ENCODE data around the gene TMEM119.

The TMEM119 gene

GRCh38 chr12:108615918-108616317, 18.0 kb upstream of the TMEM119 start:
- Histone ChIP-seq H3K9me3 (ENCODE audit: control insufficient read depth, low read length) (no peaks in the 10 kb centered on the region), H3K27ac (ENCODE audit: insufficient read depth, low read length, poor library complexity, severe bottlenecking) (peak overlapping the region; percentile 82), H3K4me1 (ENCODE audit: control insufficient read depth, insufficient read depth, low read length, poor library complexity, severe bottlenecking) (peaks cover 23% of the 10 kb centered on the region), H3K36me3 (ENCODE audit: control insufficient read depth, insufficient read depth, low read length) (peaks cover 10% of the 10 kb centered on the region), H3K4me3 (ENCODE audit: insufficient read depth, low read depth, low read length, poor library complexity, severe bottlenecking) (no peak overlapping the region), H3K27me3 (replicated peaks; ENCODE audit: control insufficient read depth, insufficient read depth, low read length, poor library complexity, severe bottlenecking) (no peaks in the 10 kb centered on the region)
- no peak for DNase-seq

GRCh38 chr12:108614639-108615038, 16.8 kb upstream of the TMEM119 start:
- H3K9me3 ChIP-seq (ENCODE audit: control insufficient read depth, low read length) = no peaks in the 10 kb centered on the region
- H3K36me3 ChIP-seq (ENCODE audit: control insufficient read depth, insufficient read depth, low read length) = peaks cover 1% of the 10 kb centered on the region
- H3K27me3 ChIP-seq (replicated peaks; ENCODE audit: control insufficient read depth, insufficient read depth, low read length, poor library complexity, severe bottlenecking) = no peaks in the 10 kb centered on the region
- no peak overlapping the region for H3K4me3 ChIP-seq (ENCODE audit: insufficient read depth, low read depth, low read length, poor library complexity, severe bottlenecking)
- DNase-seq = no peak
- peaks cover 23% of the 10 kb centered on the region for H3K4me1 ChIP-seq (ENCODE audit: control insufficient read depth, insufficient read depth, low read length, poor library complexity, severe bottlenecking)
- H3K27ac ChIP-seq (ENCODE audit: insufficient read depth, low read length, poor library complexity, severe bottlenecking) = no peak overlapping the region

- no peaks in the 10 kb centered on the region for H3K36me3 ChIP-seq (ENCODE audit: control insufficient read depth, insufficient read depth, low read length)
- peaks cover 23% of the 10 kb centered on the region for H3K4me1 ChIP-seq (ENCODE audit: control insufficient read depth, insufficient read depth, low read length, poor library complexity, severe bottlenecking)
- H3K27ac ChIP-seq (ENCODE audit: insufficient read depth, low read length, poor library complexity, severe bottlenecking) = no peak overlapping the region
- H3K27me3 ChIP-seq (replicated peaks; ENCODE audit: control insufficient read depth, insufficient read depth, low read length, poor library complexity, severe bottlenecking) = no peaks in the 10 kb centered on the region
- no peak overlapping the region for H3K4me3 ChIP-seq (ENCODE audit: insufficient read depth, low read depth, low read length, poor library complexity, severe bottlenecking)
- no peaks in the 10 kb centered on the region for H3K9me3 ChIP-seq (ENCODE audit: control insufficient read depth, low read length)
- DNase-seq = no peak
Observed at GRCh38 chr12:108614041-108614440, 16.2 kb upstream of the TMEM119 start.

GRCh38 chr12:108613548-108613947, 15.7 kb upstream of the TMEM119 start:
- Histone ChIP-seq H3K9me3 (ENCODE audit: control insufficient read depth, low read length) (no peaks in the 10 kb centered on the region), H3K36me3 (ENCODE audit: control insufficient read depth, insufficient read depth, low read length) (no peaks in the 10 kb centered on the region), H3K4me3 (ENCODE audit: insufficient read depth, low read depth, low read length, poor library complexity, severe bottlenecking) (no peak overlapping the region), H3K4me1 (ENCODE audit: control insufficient read depth, insufficient read depth, low read length, poor library complexity, severe bottlenecking) (peaks cover 20% of the 10 kb centered on the region), H3K27me3 (replicated peaks; ENCODE audit: control insufficient read depth, insufficient read depth, low read length, poor library complexity, severe bottlenecking) (no peaks in the 10 kb centered on the region), H3K27ac (ENCODE audit: insufficient read depth, low read length, poor library complexity, severe bottlenecking) (no peak overlapping the region)
- DNase-seq = no peak

- H3K27ac ChIP-seq (ENCODE audit: insufficient read depth, low read length, poor library complexity, severe bottlenecking) = no peak overlapping the region
- DNase-seq = no peak
Observed at GRCh38 chr12:108612788-108613282, 15.0 kb upstream of the TMEM119 start.

GRCh38 chr12:108611884-108612415, 14.1 kb upstream of the TMEM119 start:
- no peaks in the 10 kb centered on the region for H3K9me3 ChIP-seq (ENCODE audit: control insufficient read depth, low read length)
- peaks cover 6% of the 10 kb centered on the region for H3K4me1 ChIP-seq (ENCODE audit: control insufficient read depth, insufficient read depth, low read length, poor library complexity, severe bottlenecking)
- peak; percentile 24 to 38 (median 36) for DNase-seq
- H3K4me3 ChIP-seq (ENCODE audit: insufficient read depth, low read depth, low read length, poor library complexity, severe bottlenecking) = no peak overlapping the region
- H3K27me3 ChIP-seq (replicated peaks; ENCODE audit: control insufficient read depth, insufficient read depth, low read length, poor library complexity, severe bottlenecking) = no peaks in the 10 kb centered on the region
- H3K36me3 ChIP-seq (ENCODE audit: control insufficient read depth, insufficient read depth, low read length) = no peaks in the 10 kb centered on the region
- H3K27ac ChIP-seq (ENCODE audit: insufficient read depth, low read length, poor library complexity, severe bottlenecking) = no peak overlapping the region

More at GRCh38 chr12:108612788-108613282, 15.0 kb upstream of the TMEM119 start:
- no peaks in the 10 kb centered on the region for H3K27me3 ChIP-seq (replicated peaks; ENCODE audit: control insufficient read depth, insufficient read depth, low read length, poor library complexity, severe bottlenecking)
- H3K36me3 ChIP-seq (ENCODE audit: control insufficient read depth, insufficient read depth, low read length) = no peaks in the 10 kb centered on the region
- H3K9me3 ChIP-seq (ENCODE audit: control insufficient read depth, low read length) = no peaks in the 10 kb centered on the region
- H3K4me1 ChIP-seq (ENCODE audit: control insufficient read depth, insufficient read depth, low read length, poor library complexity, severe bottlenecking) = peaks cover 15% of the 10 kb centered on the region
- no peak overlapping the region for H3K4me3 ChIP-seq (ENCODE audit: insufficient read depth, low read depth, low read length, poor library complexity, severe bottlenecking)

- no peaks in the 10 kb centered on the region for H3K4me1 ChIP-seq (ENCODE audit: control insufficient read depth, insufficient read depth, low read length, poor library complexity, severe bottlenecking)
- no peaks in the 10 kb centered on the region for H3K27me3 ChIP-seq (replicated peaks; ENCODE audit: control insufficient read depth, insufficient read depth, low read length, poor library complexity, severe bottlenecking)
- no peak for DNase-seq
- H3K36me3 ChIP-seq (ENCODE audit: control insufficient read depth, insufficient read depth, low read length) = no peaks in the 10 kb centered on the region
- H3K27ac ChIP-seq (ENCODE audit: insufficient read depth, low read length, poor library complexity, severe bottlenecking) = no peak overlapping the region
- no peak overlapping the region for H3K4me3 ChIP-seq (ENCODE audit: insufficient read depth, low read depth, low read length, poor library complexity, severe bottlenecking)
- no peaks in the 10 kb centered on the region for H3K9me3 ChIP-seq (ENCODE audit: control insufficient read depth, low read length)
Observed at GRCh38 chr12:108610856-108611605, 13.1 kb upstream of the TMEM119 start.

- DNase-seq = no peak
- H3K27me3 ChIP-seq (replicated peaks; ENCODE audit: control insufficient read depth, insufficient read depth, low read length, poor library complexity, severe bottlenecking) = no peaks in the 10 kb centered on the region
- H3K36me3 ChIP-seq (ENCODE audit: control insufficient read depth, insufficient read depth, low read length) = no peaks in the 10 kb centered on the region
- no peak overlapping the region for H3K27ac ChIP-seq (ENCODE audit: insufficient read depth, low read length, poor library complexity, severe bottlenecking)
- no peaks in the 10 kb centered on the region for H3K4me1 ChIP-seq (ENCODE audit: control insufficient read depth, insufficient read depth, low read length, poor library complexity, severe bottlenecking)
- no peak overlapping the region for H3K4me3 ChIP-seq (ENCODE audit: insufficient read depth, low read depth, low read length, poor library complexity, severe bottlenecking)
- H3K9me3 ChIP-seq (ENCODE audit: control insufficient read depth, low read length) = no peaks in the 10 kb centered on the region
Observed at GRCh38 chr12:108610336-108610815, 12.5 kb upstream of the TMEM119 start.

GRCh38 chr12:108609537-108610335, 11.9 kb upstream of the TMEM119 start:
- Histone ChIP-seq H3K27ac (ENCODE audit: insufficient read depth, low read length, poor library complexity, severe bottlenecking) (no peak overlapping the region), H3K9me3 (ENCODE audit: control insufficient read depth, low read length) (no peaks in the 10 kb centered on the region), H3K4me1 (ENCODE audit: control insufficient read depth, insufficient read depth, low read length, poor library complexity, severe bottlenecking) (no peaks in the 10 kb centered on the region), H3K36me3 (ENCODE audit: control insufficient read depth, insufficient read depth, low read length) (no peaks in the 10 kb centered on the region), H3K4me3 (ENCODE audit: insufficient read depth, low read depth, low read length, poor library complexity, severe bottlenecking) (no peak overlapping the region), H3K27me3 (replicated peaks; ENCODE audit: control insufficient read depth, insufficient read depth, low read length, poor library complexity, severe bottlenecking) (no peaks in the 10 kb centered on the region)
- DNase-seq = no peak

GRCh38 chr12:108608616-108609015, 10.7 kb upstream of the TMEM119 start:
- no peak overlapping the region for H3K27ac ChIP-seq (ENCODE audit: insufficient read depth, low read length, poor library complexity, severe bottlenecking)

More at GRCh38 chr12:108608616-108609015, 10.7 kb upstream of the TMEM119 start:
- no peaks in the 10 kb centered on the region for H3K4me1 ChIP-seq (ENCODE audit: control insufficient read depth, insufficient read depth, low read length, poor library complexity, severe bottlenecking)
- no peaks in the 10 kb centered on the region for H3K9me3 ChIP-seq (ENCODE audit: control insufficient read depth, low read length)
- DNase-seq = no peak
- no peaks in the 10 kb centered on the region for H3K36me3 ChIP-seq (ENCODE audit: control insufficient read depth, insufficient read depth, low read length)
- no peak overlapping the region for H3K4me3 ChIP-seq (ENCODE audit: insufficient read depth, low read depth, low read length, poor library complexity, severe bottlenecking)
- H3K27me3 ChIP-seq (replicated peaks; ENCODE audit: control insufficient read depth, insufficient read depth, low read length, poor library complexity, severe bottlenecking) = no peaks in the 10 kb centered on the region

Measured in effector memory CD4-positive, alpha-beta T cell (primary cell).